Measurements from ENCODE around the gene SLCO3A1.

The SLCO3A1 gene

GRCh38 chr15:91864664-91865063, 11.2 kb downstream of the SLCO3A1 start:
- peak overlapping the region; percentile 51 for H3K27ac Mint-ChIP-seq (ENCODE audit: low read depth)
- ATAC-seq (replicated peaks; ENCODE audit: extremely low read depth, poor library complexity, severe bottlenecking) = peak; percentile 85
- no peaks in the 10 kb centered on the region for H3K9me3 Mint-ChIP-seq
- DNase-seq (ENCODE audit: low spot score in 2 of 2) = peak in 1 of 2 donors; percentile 26
- peaks cover 3% of the 10 kb centered on the region for H3K36me3 Mint-ChIP-seq (ENCODE audit: insufficient read depth)
- H3K4me1 Mint-ChIP-seq = peaks cover 58% of the 10 kb centered on the region
- H3K4me3 Mint-ChIP-seq = no peak overlapping the region
- H3K27me3 Mint-ChIP-seq = no peaks in the 10 kb centered on the region

- H3K27ac Mint-ChIP-seq (ENCODE audit: low read depth) = no peak overlapping the region
- ATAC-seq (replicated peaks; ENCODE audit: extremely low read depth, poor library complexity, severe bottlenecking) (no peak), DNase-seq (ENCODE audit: low spot score in 2 of 2) (no peak)
- no peaks in the 10 kb centered on the region for H3K9me3 Mint-ChIP-seq
- H3K4me3 Mint-ChIP-seq = peak overlapping the region; percentile 1
- peaks cover 64% of the 10 kb centered on the region for H3K4me1 Mint-ChIP-seq
- no peaks in the 10 kb centered on the region for H3K27me3 Mint-ChIP-seq
- H3K36me3 Mint-ChIP-seq (ENCODE audit: insufficient read depth) = peaks cover 3% of the 10 kb centered on the region
Observed at GRCh38 chr15:91865486-91865885, 12.0 kb downstream of the SLCO3A1 start.

- Mint-ChIP-seq H3K9me3 (no peaks in the 10 kb centered on the region), H3K27me3 (no peaks in the 10 kb centered on the region), H3K27ac (ENCODE audit: low read depth) (no peak overlapping the region), H3K4me1 (peaks cover 69% of the 10 kb centered on the region), H3K4me3 (peak overlapping the region; percentile 1), H3K36me3 (ENCODE audit: insufficient read depth) (peaks cover 3% of the 10 kb centered on the region)
- no peak for DNase-seq (ENCODE audit: low spot score in 2 of 2)
- no peak for ATAC-seq (replicated peaks; ENCODE audit: extremely low read depth, poor library complexity, severe bottlenecking)
Observed at GRCh38 chr15:91865950-91866349, 12.4 kb downstream of the SLCO3A1 start.

DNA sequence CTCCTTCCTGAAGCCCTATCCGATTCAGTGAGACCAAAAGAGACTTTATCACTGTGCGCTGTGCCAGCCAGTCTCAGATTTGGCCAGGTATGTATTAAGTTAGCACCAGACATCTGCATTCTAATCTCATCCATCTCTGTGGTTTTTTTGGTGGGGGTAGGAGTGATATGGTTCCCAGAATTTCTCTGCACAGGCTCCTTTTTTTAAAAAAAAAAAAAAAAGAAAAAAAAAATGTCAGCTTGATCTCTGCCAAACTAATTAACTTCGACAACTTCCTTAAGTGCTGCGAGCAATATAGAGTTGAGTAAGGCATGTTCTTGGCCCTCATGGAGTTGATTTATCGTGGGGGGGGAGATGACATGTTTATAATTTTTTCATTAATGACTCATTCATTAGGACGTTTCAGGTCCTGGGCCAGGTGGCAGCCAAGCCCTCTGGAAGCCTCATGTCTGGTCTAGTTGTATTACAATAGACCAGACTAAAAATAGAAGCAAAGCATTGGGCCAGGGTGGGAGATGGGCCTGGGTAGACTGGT, 12.9 kb downstream of the SLCO3A1 start:
- Mint-ChIP-seq H3K4me3 (no peak overlapping the region), H3K36me3 (ENCODE audit: insufficient read depth) (peaks cover 3% of the 10 kb centered on the region), H3K4me1 (peaks cover 74% of the 10 kb centered on the region), H3K9me3 (no peaks in the 10 kb centered on the region), H3K27ac (ENCODE audit: low read depth) (peak overlapping the region; percentile 35), H3K27me3 (no peaks in the 10 kb centered on the region)
- no peak for ATAC-seq (replicated peaks; ENCODE audit: extremely low read depth, poor library complexity, severe bottlenecking)
- DNase-seq (ENCODE audit: low spot score in 2 of 2) = no peak

DNA sequence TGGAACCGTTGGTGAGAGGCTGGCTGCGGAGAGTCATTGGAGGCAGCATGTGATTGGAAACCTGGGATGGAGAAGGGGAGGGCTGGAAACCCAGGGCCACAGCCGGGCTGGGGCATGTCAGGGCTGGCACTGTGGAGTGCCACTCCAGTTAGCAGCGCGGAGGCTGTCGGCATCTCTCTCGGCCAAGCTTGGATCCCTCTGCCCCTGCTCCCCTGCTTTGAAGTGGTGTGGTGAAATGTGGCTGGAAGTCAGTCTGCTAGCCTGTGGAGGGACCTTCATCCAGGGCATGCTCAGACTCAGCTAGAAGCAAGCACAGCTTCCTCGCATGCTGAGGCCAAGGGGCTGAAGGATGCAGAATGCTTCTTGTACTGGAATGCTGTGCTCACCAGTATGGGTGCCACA, 13.5 kb downstream of the SLCO3A1 start:
- no peak overlapping the region for H3K4me3 Mint-ChIP-seq
- ATAC-seq (replicated peaks; ENCODE audit: extremely low read depth, poor library complexity, severe bottlenecking) = no peak
- peaks cover 74% of the 10 kb centered on the region for H3K4me1 Mint-ChIP-seq
- H3K9me3 Mint-ChIP-seq = no peaks in the 10 kb centered on the region
- peak overlapping the region; percentile 35 for H3K27ac Mint-ChIP-seq (ENCODE audit: low read depth)
- no peaks in the 10 kb centered on the region for H3K27me3 Mint-ChIP-seq
- peaks cover 3% of the 10 kb centered on the region for H3K36me3 Mint-ChIP-seq (ENCODE audit: insufficient read depth)
- DNase-seq (ENCODE audit: low spot score in 2 of 2) = no peak

- ATAC-seq (replicated peaks; ENCODE audit: extremely low read depth, poor library complexity, severe bottlenecking) = no peak
- peak overlapping the region; percentile 18 for H3K4me3 Mint-ChIP-seq
Observed at GRCh38 chr15:91867581-91868026, 14.1 kb downstream of the SLCO3A1 start.

DNA sequence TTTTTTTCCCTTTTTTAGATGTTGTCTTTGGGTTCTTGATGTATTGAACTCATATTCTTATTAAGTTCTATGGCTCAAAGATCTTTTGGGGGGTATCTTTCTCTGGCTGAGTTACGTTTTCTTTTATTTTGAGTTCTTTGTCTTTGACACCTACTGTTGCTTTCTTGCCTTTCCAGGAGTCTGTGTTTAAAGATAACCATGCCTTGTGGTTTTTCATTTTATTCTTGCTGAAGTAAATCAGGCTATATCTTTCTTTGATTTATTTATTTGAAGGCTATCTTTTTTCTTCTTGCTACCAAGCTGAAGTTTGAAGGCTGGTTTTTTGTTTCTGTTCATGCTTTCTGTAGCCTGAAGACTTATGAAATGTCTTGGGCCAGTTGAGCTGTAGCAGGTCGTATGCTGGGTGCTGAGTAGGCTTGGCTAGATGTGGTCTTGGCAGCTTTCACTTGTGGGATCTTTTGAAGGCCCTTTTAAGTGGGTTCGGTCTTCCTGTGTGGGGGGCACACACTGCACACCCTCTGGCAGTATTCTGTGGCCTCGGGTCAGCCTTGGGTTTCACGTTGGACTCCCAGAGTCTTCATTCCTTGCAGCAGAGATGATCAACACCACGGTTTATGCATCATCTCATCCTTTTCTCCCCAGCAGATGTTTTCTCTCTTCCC, 17.5 kb downstream of the SLCO3A1 start:
- H3K4me3 Mint-ChIP-seq = peak overlapping the region; percentile 21
- H3K36me3 Mint-ChIP-seq (ENCODE audit: insufficient read depth) = peaks cover 5% of the 10 kb centered on the region
- peaks cover 73% of the 10 kb centered on the region for H3K4me1 Mint-ChIP-seq
- no peaks in the 10 kb centered on the region for H3K9me3 Mint-ChIP-seq
- no peaks in the 10 kb centered on the region for H3K27me3 Mint-ChIP-seq
- ATAC-seq (replicated peaks; ENCODE audit: extremely low read depth, poor library complexity, severe bottlenecking) (peak; percentile 43), DNase-seq (ENCODE audit: low spot score in 2 of 2) (no peak)
- peak overlapping the region; percentile 23 for H3K27ac Mint-ChIP-seq (ENCODE audit: low read depth)

More at GRCh38 chr15:91867581-91868026, 14.1 kb downstream of the SLCO3A1 start:
- Mint-ChIP-seq H3K36me3 (ENCODE audit: insufficient read depth) (peaks cover 6% of the 10 kb centered on the region), H3K27me3 (no peaks in the 10 kb centered on the region), H3K9me3 (no peaks in the 10 kb centered on the region), H3K4me1 (peaks cover 75% of the 10 kb centered on the region), H3K27ac (ENCODE audit: low read depth) (peak overlapping the region; percentile 35)
- DNase-seq (ENCODE audit: low spot score in 2 of 2) = no peak

DNA sequence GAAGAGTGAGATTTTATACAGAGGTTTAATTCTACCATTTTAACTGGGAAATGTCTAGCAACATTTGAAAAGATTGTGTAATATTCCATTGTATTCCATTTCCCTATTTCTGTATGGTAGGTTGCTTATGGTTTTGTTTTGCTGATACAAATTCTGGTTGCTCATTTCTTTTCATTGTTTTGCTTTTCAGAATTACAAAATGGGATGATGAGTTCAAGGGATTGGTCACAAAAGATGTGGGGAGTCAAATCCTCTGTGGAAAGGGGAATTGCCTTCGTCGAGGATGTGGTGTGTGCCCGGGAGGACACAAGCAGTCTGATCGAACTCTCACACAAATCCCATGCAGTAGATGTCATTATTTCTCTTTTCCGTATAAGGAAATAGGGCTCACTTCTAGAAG, 18.3 kb downstream of the SLCO3A1 start:
- Mint-ChIP-seq H3K27me3 (no peaks in the 10 kb centered on the region), H3K9me3 (no peaks in the 10 kb centered on the region), H3K4me1 (peaks cover 68% of the 10 kb centered on the region), H3K36me3 (ENCODE audit: insufficient read depth) (peaks cover 6% of the 10 kb centered on the region), H3K27ac (ENCODE audit: low read depth) (peak overlapping the region; percentile 23), H3K4me3 (no peak overlapping the region)
- no peak for DNase-seq (ENCODE audit: low spot score in 2 of 2)
- no peak for ATAC-seq (replicated peaks; ENCODE audit: extremely low read depth, poor library complexity, severe bottlenecking)

DNA sequence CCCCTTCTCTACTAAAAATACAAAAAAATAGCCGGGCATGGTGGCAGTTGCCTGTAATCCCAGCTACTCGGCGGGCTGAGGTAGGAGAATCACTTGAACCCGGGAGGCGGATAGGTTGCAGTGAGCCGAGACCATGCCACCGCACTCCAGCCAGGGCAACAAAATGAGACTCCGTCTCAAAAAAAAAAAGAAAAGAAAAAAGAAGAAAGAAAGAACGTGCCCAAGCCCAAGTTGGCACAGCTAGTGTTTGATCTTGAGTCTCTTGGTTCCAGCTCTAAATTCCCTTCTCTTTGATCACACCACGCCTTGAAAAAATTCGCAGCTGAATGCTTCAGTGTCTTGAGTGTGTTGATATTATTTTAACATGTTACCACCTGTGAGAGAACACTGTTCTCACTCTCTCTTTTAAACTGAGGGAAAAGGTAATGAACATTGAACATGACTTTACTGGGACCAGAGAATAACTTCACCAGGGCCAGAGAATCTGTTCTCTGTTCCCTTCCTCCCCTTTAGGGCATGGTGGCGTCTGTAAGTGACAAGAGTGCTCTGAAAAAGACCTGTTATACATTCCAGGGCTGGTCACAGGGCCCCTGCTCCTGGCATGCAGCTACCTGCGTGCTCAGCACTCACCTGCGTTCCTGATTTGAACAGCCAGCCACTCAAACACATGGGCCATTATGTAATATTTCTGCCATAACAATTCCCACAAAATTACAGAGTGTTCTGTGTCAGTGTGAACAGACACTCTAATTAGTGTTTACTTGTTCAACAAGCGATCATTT, 19.0 kb downstream of the SLCO3A1 start:
- H3K4me3 Mint-ChIP-seq = no peak overlapping the region
- no peak overlapping the region for H3K27ac Mint-ChIP-seq (ENCODE audit: low read depth)
- no peaks in the 10 kb centered on the region for H3K9me3 Mint-ChIP-seq
- DNase-seq (ENCODE audit: low spot score in 2 of 2) = no peak
- peaks cover 8% of the 10 kb centered on the region for H3K36me3 Mint-ChIP-seq (ENCODE audit: insufficient read depth)
- no peaks in the 10 kb centered on the region for H3K27me3 Mint-ChIP-seq
- peaks cover 69% of the 10 kb centered on the region for H3K4me1 Mint-ChIP-seq
- ATAC-seq (replicated peaks; ENCODE audit: extremely low read depth, poor library complexity, severe bottlenecking) = no peak

- Mint-ChIP-seq H3K4me1 (peaks cover 68% of the 10 kb centered on the region), H3K27me3 (no peaks in the 10 kb centered on the region), H3K27ac (ENCODE audit: low read depth) (no peak overlapping the region), H3K4me3 (no peak overlapping the region), H3K36me3 (ENCODE audit: insufficient read depth) (peaks cover 8% of the 10 kb centered on the region), H3K9me3 (no peaks in the 10 kb centered on the region)
- DNase-seq (ENCODE audit: low spot score in 2 of 2) (no peak), ATAC-seq (replicated peaks; ENCODE audit: extremely low read depth, poor library complexity, severe bottlenecking) (no peak)
Observed at GRCh38 chr15:91873138-91873536, 19.6 kb downstream of the SLCO3A1 start.

DNA sequence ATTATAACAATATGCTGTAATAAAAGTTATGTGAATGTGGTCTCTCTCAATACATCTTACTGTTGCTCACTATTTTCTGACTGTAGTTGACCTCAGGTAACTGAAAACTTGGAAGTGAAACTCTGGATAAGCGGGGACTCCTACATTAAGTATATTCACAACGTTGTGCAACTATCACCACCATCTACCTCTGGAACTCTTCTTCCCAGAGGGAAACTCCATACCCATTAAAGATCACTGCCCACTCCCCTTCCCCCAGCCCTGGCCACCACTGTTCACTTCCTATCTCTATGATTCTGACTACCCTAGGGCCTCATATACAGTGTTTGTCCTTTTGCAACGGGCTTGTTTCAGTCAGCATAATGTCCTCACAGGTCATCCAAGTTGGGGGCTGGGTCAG, 20.7 kb downstream of the SLCO3A1 start:
- Mint-ChIP-seq H3K36me3 (ENCODE audit: insufficient read depth) (peaks cover 8% of the 10 kb centered on the region), H3K4me1 (peaks cover 72% of the 10 kb centered on the region), H3K27me3 (no peaks in the 10 kb centered on the region), H3K4me3 (no peak overlapping the region), H3K9me3 (no peaks in the 10 kb centered on the region), H3K27ac (ENCODE audit: low read depth) (no peak overlapping the region)
- ATAC-seq (replicated peaks; ENCODE audit: extremely low read depth, poor library complexity, severe bottlenecking) = no peak
- DNase-seq (ENCODE audit: low spot score in 2 of 2) = no peak

GRCh38 chr15:91874992-91875660, 21.6 kb downstream of the SLCO3A1 start:
- H3K4me3 Mint-ChIP-seq = no peak overlapping the region
- H3K36me3 Mint-ChIP-seq (ENCODE audit: insufficient read depth) = peaks cover 8% of the 10 kb centered on the region
- no peaks in the 10 kb centered on the region for H3K27me3 Mint-ChIP-seq
- no peak for DNase-seq (ENCODE audit: low spot score in 2 of 2)
- H3K27ac Mint-ChIP-seq (ENCODE audit: low read depth) = no peak overlapping the region
- H3K9me3 Mint-ChIP-seq = no peaks in the 10 kb centered on the region
- no peak for ATAC-seq (replicated peaks; ENCODE audit: extremely low read depth, poor library complexity, severe bottlenecking)
- peaks cover 72% of the 10 kb centered on the region for H3K4me1 Mint-ChIP-seq
